HG02870 (cell line): Measurements from ENCODE around the gene RNFT2.

Experiments
- ATAC-seq: cut with Tn5 transposase; IDR thresholded peaks from one replicate; pipeline ENCODE4 v1.9.1; 2021; ENCODE audit warnings: mild to moderate bottlenecking, moderate library complexity; ENCODE audit not compliant: unreplicated experiment

RNFT2 gene

GRCh38 chr12:116737774-116738657, at the start of gene RNFT2, which contains the start of gene SPRING1:
TSS of gene RNFT2 (plus strand) at chr12:116738315. CDS start at chr12:116740498, 2,183 bp downstream.
TSS of gene SPRING1 (minus strand) at chr12:116738069. CDS start at chr12:116737900, 169 bp downstream.
- ATAC-seq, result peak; percentile 96

GRCh38 chr12:116689521-116689920, 48.6 kb upstream of the RNFT2 start:
- no peak for ATAC-seq

- no peak for ATAC-seq
These were observed 48.0 kb upstream of the RNFT2 start for GRCh38 chr12:116689979-116690744.

- no peak for ATAC-seq
These were observed 46.9 kb upstream of the RNFT2 start for GRCh38 chr12:116691205-116691604.

GRCh38 chr12:116691636-116692035, 46.5 kb upstream of the RNFT2 start:
- no peak for ATAC-seq

GRCh38 chr12:116692605-116693004, 45.5 kb upstream of the RNFT2 start:
- no peak for ATAC-seq

GRCh38 chr12:116693286-116694227, 44.6 kb upstream of the RNFT2 start:
- ATAC-seq, result no peak

GRCh38 chr12:116694653-116695463, 43.3 kb upstream of the RNFT2 start:
- ATAC-seq, result no peak

- ATAC-seq, result no peak
These were observed 42.7 kb upstream of the RNFT2 start for GRCh38 chr12:116695464-116695725.

GRCh38 chr12:116697305-116697704, 40.8 kb upstream of the RNFT2 start:
- ATAC-seq, result no peak

GRCh38 chr12:116697716-116698115, 40.4 kb upstream of the RNFT2 start:
- ATAC-seq, result no peak

DNA sequence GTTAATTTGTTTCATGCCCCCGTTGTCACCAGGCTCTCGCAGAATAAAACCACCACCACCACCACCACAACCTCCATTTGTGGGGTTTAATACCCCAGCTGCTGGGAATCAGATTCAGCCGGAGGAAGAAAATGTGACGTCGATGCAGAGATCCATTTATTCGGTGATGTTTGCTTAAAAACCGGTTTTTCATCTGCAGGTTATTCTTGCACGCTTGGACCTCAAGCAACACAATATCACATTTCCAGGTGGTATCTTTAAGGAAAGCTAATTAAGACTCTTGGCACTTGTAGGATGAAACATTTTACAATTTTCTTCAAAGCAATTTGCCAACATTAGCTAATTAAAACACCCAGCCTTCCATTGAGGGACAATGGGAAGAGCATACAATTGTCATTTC, 40.0 kb upstream of the RNFT2 start:
- ATAC-seq, result no peak

DNA sequence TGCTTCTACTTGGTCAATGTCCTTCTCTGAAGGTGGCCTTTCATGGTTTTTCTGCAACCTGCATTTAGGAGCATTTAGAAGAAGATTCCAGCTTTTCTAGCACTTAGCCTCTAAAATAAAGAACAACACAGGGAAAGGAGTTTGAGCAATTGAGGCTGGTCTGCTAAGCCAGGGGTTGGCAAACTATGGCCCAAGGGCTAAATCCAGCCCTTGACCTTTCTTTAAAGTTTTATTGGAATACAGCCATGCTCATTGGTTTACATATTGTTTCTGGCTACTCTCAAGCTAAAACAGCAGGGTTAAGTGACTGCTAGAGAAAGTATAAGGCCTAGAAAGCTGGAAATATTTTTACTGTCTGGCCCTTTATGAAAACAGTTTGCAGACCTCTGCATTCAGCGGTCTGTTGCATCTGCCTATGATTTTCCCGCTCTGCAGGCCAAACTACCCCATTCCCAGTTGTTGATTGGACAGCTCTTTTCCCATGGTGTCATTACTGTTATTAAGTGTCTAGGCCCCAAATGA, 39.5 kb upstream of the RNFT2 start:
- ATAC-seq, result no peak

GRCh38 chr12:116700066-116700465, 38.0 kb upstream of the RNFT2 start:
- no peak for ATAC-seq

DNA sequence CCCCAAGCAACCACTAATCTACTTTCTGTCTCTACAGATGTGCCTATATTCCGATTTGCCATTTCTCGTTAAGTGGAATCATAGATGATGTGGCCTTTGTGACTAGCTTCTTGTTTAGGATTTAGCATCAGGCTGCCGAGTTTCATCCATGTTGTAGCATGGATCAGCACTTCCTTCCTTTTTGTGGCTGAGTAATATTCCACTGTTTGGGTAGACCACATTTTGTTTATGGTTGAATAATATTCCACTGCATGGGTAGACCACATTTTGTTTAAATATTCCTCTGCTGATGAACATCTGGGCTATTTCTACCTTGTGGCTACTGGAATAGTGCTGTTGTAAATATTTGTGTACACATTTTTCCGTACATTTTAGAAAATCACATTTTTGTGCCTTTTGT, 36.7 kb upstream of the RNFT2 start:
- no peak for ATAC-seq

GRCh38 chr12:116703214-116703795, 34.8 kb upstream of the RNFT2 start:
- ATAC-seq, result no peak

DNA sequence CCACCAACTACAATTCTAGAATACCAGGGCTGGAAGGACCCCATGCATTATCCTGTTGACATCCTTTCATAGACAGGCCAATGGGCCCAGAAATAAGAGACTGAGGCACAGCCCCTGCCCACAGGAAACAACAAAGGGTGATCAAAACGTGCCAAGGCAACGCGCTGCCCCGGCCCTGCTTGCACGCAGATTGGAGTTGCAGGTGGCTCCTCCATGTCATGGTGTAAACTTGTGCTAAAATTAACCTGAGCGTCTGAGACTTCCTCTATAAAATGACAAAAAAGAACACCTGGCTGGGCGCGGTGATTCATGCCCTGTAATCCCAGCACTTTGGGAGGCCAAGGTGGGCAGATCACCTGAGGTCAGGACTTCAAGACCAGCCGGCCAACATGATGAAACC, 30.4 kb upstream of the RNFT2 start:
- ATAC-seq, result no peak

GRCh38 chr12:116708826-116709756, 29.0 kb upstream of the RNFT2 start:
- no peak for ATAC-seq

DNA sequence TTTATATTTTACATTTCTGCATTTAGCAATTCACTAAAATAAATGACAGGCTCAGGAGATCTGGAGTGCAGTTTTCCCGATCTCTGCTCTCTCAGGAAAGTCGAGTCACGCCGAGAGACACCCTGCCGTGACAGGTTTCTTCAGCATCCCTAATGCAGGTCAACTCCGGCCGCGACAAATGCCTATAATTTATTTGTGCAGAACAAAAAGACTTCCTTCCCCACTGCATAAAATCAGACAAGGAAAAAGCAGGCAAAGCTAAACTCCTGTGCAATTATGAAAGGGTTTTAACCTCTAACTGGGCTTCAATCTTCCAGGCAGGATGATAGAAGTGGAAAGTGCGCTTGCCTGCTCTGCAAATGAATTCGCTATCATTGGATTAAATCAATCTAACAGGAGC, 28.3 kb upstream of the RNFT2 start:
- no peak for ATAC-seq
